ENCODE measurements around the gene MED12L. TPM values are rescaled to one million over a fixed set of nuclear protein-coding genes. Genes with fewer than 3 reads are reported as not detected.

The MED12L gene
- total and polyA plus RNA-seq, 9 donors: 0.15 to 2.4 (median 0.75) TPM

DNA sequence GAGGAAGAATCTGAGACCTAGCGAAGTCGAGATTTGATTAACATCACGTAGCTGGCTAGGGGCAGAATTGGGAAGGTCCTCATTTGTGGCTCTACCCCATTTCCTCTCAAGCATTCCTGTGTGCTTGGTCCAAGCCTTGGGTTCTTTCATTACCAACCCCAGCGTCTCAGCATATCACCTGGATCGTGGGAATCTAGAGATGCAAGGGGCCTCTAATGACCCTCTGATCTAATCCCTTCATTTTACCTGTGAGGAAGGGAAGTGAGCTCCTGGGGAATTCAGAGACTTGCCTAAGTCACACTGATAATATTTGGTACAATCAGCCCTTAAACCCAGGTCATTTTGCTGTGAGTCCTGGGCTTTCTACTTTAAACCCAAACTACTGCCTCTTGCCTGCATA is 229.1 kb downstream of the MED12L start:
- WGBS, 3 donors: 96 to 98% (median 96%) methylated on average over 5 of the region's 5 CpGs
- Histone ChIP-seq H3K4me1 (ENCODE audit: insufficient read depth) (no peaks in the 10 kb centered on the region), H3K27ac (no peak overlapping the region), H3K36me3 (no peaks in the 10 kb centered on the region), H3K4me3 (no peak overlapping the region), H3K27me3 (no peaks in the 10 kb centered on the region), H3K9me3 (no peaks in the 10 kb centered on the region)
- intact Hi-C loops (cut with DNase I): no loop called here
- no peak for DNase-seq
- TF ChIP-seq POLR2A (IDR thresholded peaks at IDR 0.05) (no peak), EP300 (IDR thresholded peaks at IDR 0.05) (no peak)
- TF ChIP-seq, protein P1, sequence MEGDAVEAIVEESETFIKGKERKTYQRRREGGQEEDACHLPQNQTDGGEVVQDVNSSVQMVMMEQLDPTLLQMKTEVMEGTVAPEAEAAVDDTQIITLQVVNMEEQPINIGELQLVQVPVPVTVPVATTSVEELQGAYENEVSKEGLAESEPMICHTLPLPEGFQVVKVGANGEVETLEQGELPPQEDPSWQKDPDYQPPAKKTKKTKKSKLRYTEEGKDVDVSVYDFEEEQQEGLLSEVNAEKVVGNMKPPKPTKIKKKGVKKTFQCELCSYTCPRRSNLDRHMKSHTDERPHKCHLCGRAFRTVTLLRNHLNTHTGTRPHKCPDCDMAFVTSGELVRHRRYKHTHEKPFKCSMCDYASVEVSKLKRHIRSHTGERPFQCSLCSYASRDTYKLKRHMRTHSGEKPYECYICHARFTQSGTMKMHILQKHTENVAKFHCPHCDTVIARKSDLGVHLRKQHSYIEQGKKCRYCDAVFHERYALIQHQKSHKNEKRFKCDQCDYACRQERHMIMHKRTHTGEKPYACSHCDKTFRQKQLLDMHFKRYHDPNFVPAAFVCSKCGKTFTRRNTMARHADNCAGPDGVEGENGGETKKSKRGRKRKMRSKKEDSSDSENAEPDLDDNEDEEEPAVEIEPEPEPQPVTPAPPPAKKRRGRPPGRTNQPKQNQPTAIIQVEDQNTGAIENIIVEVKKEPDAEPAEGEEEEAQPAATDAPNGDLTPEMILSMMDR (IDR thresholded peaks at IDR 0.05): no peak

DNA sequence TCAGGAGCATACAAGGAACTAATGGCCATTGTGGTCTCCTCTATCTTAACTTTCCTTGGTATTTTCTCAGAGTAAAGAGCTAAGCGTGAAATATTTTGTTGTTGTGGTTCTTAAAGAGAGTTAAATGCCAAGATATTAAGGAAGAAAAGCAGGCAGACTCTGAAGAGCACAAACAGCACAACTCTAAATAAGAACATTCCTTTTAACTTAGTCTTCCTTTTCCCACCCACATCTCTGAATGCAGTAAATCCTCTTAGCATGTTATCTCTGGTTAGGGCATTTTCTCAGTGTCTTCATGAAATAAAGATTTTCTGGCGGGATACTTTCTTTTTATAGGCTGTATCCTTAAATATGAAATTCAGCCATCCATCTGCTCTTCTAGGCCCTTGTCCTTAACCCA is 229.7 kb downstream of the MED12L start:
- intact Hi-C loops (cut with DNase I): no loop called here
- Histone ChIP-seq H3K27ac (no peak overlapping the region), H3K4me1 (ENCODE audit: insufficient read depth) (no peaks in the 10 kb centered on the region), H3K9me3 (no peaks in the 10 kb centered on the region), H3K27me3 (no peaks in the 10 kb centered on the region), H3K4me3 (no peak overlapping the region), H3K36me3 (no peaks in the 10 kb centered on the region)
- TF ChIP-seq, protein P1 (IDR thresholded peaks at IDR 0.05): no peak
- TF ChIP-seq POLR2A (IDR thresholded peaks at IDR 0.05) (no peak), EP300 (IDR thresholded peaks at IDR 0.05) (no peak)
- no peak for DNase-seq
- 56 to 63% (median 58%) methylated on average over 2 of the region's 2 CpGs for WGBS, 3 donors

DNA sequence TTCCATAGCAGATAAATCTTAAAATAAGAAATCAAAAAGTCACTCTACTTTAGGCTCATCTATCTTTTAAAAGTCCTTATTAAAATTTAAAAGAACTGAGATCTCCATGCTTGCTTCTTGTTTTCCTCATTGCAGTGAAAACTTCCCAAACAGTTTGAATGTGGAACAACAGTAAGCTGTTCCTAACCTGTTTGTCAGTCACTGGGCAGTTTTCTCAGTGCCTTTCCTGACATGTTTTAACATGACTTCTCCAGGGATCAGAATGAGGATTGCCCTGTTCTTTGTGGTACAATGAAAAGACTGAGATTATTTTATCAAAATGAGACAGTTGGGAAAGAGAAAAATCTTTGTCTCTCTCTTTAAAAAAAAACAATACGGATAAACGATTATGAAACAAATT is 230.4 kb downstream of the MED12L start:
- no peak overlapping the region for H3K4me3 ChIP-seq
- no peak for DNase-seq
- no peaks in the 10 kb centered on the region for H3K4me1 ChIP-seq (ENCODE audit: insufficient read depth)
- H3K27me3 ChIP-seq: no peaks in the 10 kb centered on the region
- TF ChIP-seq, protein P1 (IDR thresholded peaks at IDR 0.05): no peak
- TF ChIP-seq EP300 (IDR thresholded peaks at IDR 0.05): no peak
- no peak for TF ChIP-seq POLR2A (IDR thresholded peaks at IDR 0.05)
- 27 to 68% (median 52%) methylated on average over 2 of the region's 2 CpGs for WGBS, 3 donors
- intact Hi-C loops (cut with DNase I): no loop called here
- H3K27ac ChIP-seq: no peak overlapping the region
- no peaks in the 10 kb centered on the region for H3K36me3 ChIP-seq
- no peaks in the 10 kb centered on the region for H3K9me3 ChIP-seq

DNA sequence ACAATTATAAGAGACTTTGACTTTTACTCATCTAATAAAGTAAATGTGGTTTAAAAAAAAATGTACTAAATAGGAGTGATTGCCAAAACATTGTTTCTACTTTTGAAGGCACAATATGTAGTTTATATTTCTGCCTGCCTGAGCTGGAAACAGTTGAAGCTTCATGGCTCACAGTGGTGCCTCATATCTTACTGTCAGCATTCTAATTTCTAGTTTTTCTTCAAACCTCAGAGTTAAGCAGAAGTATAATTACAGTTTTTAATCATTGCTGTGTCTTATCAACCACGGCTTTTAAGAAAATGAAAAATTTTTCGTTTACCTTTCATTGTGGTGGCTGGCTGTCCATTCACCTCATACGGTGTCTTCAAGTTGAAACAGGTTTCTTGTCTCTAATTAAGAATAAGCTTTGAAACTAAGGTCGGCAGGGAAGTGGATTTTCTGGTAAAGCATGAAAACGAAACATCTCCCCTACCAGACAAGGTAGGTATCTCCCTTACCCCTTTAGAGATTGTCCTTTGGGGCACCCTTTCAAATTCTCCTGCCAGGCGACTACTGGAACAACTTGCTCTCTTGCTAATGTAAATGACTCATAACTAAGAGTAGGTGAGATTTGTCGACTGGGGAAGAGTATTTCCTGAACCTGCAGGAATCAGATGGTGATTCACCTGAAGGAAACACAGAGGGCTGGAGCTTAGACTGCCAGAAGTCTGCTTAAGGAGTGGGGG is 231.0 kb downstream of the MED12L start, which contains the start of gene GPR87:
Gene GPR87, minus strand, starts transcription at position 554 of the 725 bp plus-strand sequence. CDS start 16,720 bp downstream, outside the sequence.
- TF ChIP-seq POLR2A (IDR thresholded peaks at IDR 0.05) (no peak), EP300 (IDR thresholded peaks at IDR 0.05) (no peak)
- TF ChIP-seq, protein P1 (IDR thresholded peaks at IDR 0.05): no peak
- intact Hi-C loops (cut with DNase I): no loop called here
- WGBS, 3 donors: 45 to 69% (median 61%) methylated on average over 7 of the region's 7 CpGs
- Histone ChIP-seq H3K36me3 (no peaks in the 10 kb centered on the region), H3K27ac (no peak within 1 kb of the TSS), H3K4me3 (no peak within 1 kb of the TSS), H3K9me3 (no peaks in the 10 kb centered on the region), H3K4me1 (ENCODE audit: insufficient read depth) (no peaks in the 10 kb centered on the region), H3K27me3 (no peaks in the 10 kb centered on the region)
- no peak for DNase-seq

Data from ovary (tissue), 9 donors.